ENCODE results near the gene DMAP1.

DMAP1 gene

GRCh38 chr1:44254392-44254910, 41.2 kb downstream of the DMAP1 start:
- no peak for DNase-seq (ENCODE audit: low read depth in 1 of 2, low spot score in 1 of 2)

GRCh38 chr1:44256762-44257554, 43.7 kb downstream of the DMAP1 start:
- no peak for DNase-seq (ENCODE audit: low read depth in 1 of 2, low spot score in 1 of 2)

GRCh38 chr1:44259090-44259489, 45.8 kb downstream of the DMAP1 start:
- no peak for DNase-seq (ENCODE audit: low read depth in 1 of 2, low spot score in 1 of 2)

GRCh38 chr1:44260792-44261170, 47.5 kb downstream of the DMAP1 start:
- DNase-seq (ENCODE audit: low read depth in 1 of 2, low spot score in 1 of 2): no peak

GRCh38 chr1:44261171-44261817, 48.0 kb downstream of the DMAP1 start:
- no peak for DNase-seq (ENCODE audit: low read depth in 1 of 2, low spot score in 1 of 2)

GRCh38 chr1:44261962-44262361, 48.7 kb downstream of the DMAP1 start:
- DNase-seq (ENCODE audit: low read depth in 1 of 2, low spot score in 1 of 2): no peak

GRCh38 chr1:44262414-44262813, 49.1 kb downstream of the DMAP1 start:
- no peak for DNase-seq (ENCODE audit: low read depth in 1 of 2, low spot score in 1 of 2)

GRCh38 chr1:44262816-44263567, 49.7 kb downstream of the DMAP1 start:
- DNase-seq (ENCODE audit: low read depth in 1 of 2, low spot score in 1 of 2): no peak

GRCh38 chr1:44263568-44264450, 50.5 kb downstream of the DMAP1 start:
- no peak for DNase-seq (ENCODE audit: low read depth in 1 of 2, low spot score in 1 of 2)

- DNase-seq (ENCODE audit: low read depth in 1 of 2, low spot score in 1 of 2): no peak
These were observed 51.1 kb downstream of the DMAP1 start for GRCh38 chr1:44264451-44264771.

- DNase-seq (ENCODE audit: low read depth in 1 of 2, low spot score in 1 of 2): no peak
These were observed 52.5 kb downstream of the DMAP1 start for GRCh38 chr1:44265656-44266358.

GRCh38 chr1:44266400-44267344, 53.4 kb downstream of the DMAP1 start:
- no peak for DNase-seq (ENCODE audit: low read depth in 1 of 2, low spot score in 1 of 2)

- DNase-seq (ENCODE audit: low read depth in 1 of 2, low spot score in 1 of 2): no peak
These were observed 54.2 kb downstream of the DMAP1 start for GRCh38 chr1:44267438-44267837.

GRCh38 chr1:44268054-44268453, 54.8 kb downstream of the DMAP1 start:
- no peak for DNase-seq (ENCODE audit: low read depth in 1 of 2, low spot score in 1 of 2)
